Measurements from ENCODE around the gene TSPAN1. TPM values are rescaled to one million over a fixed set of nuclear protein-coding genes. Genes with fewer than 3 reads are reported as not detected.
"Not testable (repeated sequence)": the region's sequence is repeated elsewhere in the genome, so short reads cannot be mapped to it uniquely, and the experiment has no call there.

The TSPAN1 gene
- total RNA-seq, 2 experiments from 2014 or later = not detected

DNA sequence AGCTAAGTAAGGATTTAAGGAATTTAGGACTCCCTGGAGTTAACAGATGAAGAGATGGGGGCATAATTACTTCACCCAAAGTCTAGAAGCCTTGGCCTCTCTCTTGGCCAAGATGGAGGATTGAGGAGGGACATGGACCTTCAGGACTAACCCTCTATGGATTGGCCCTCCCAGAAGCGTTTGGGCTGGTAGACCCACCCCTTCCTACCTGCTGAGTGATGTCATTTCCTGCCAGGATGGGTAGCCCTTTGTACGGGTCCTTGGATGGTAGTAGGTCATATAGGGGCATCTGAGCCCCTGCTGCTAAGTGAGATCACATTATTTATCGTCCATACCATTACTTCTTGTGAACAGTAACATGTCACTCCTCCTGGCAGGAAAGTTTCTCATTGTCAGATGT is 45.9 kb downstream of the TSPAN1 start:
- Mint-ChIP-seq H3K27me3 (peaks cover 8% of the 10 kb centered on the region), H3K4me3 (no peak overlapping the region), H3K9me3 (no peaks in the 10 kb centered on the region), H3K4me1 (peaks cover 2% of the 10 kb centered on the region), H3K36me3 (ENCODE audit: low read depth) (no peaks in the 10 kb centered on the region), H3K27ac (no peak overlapping the region)
- POLR2A ChIA-PET = no interaction called here
- no peak for DNase-seq
- CTCF ChIA-PET = interaction anchor here (1.3 to 1.4 kb wide), 2 partner anchors 18 to 39 kb away, joined by 3 to 4 read pairs; partner anchors contain the start of gene LURAP1

DNA sequence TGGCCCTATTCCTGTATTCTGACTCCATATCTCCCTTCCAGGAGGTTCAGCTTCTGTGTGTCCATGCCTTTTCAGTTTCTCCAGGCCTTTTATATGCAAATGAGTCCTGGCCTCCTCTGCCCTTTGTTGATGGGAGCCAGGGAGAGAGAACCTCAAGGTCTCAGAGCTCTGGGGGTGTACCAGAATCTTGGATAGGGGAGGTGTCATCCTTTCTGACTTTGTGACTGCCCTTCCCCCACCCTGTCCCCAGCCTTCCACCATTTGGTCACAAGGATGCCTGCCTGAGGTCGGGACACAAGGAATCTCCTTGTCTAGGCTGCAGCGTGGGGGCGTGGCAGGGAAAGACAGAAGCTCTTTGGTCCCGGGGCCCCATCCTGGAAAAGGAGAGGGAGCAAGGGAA is 46.9 kb downstream of the TSPAN1 start:
- CTCF ChIA-PET = interaction anchor here (0.5 to 0.8 kb wide), 3 partner anchors 24 to 127 kb away, joined by 3 to 5 read pairs (median 4); no protein-coding TSS in a partner anchor
- no peaks in the 10 kb centered on the region for H3K9me3 Mint-ChIP-seq
- H3K36me3 Mint-ChIP-seq (ENCODE audit: low read depth) = no peaks in the 10 kb centered on the region
- no peak overlapping the region for H3K27ac Mint-ChIP-seq
- POLR2A ChIA-PET = no interaction called here
- no peak overlapping the region for H3K4me3 Mint-ChIP-seq
- DNase-seq = no peak
- peaks cover 2% of the 10 kb centered on the region for H3K4me1 Mint-ChIP-seq
- H3K27me3 Mint-ChIP-seq = peaks cover 4% of the 10 kb centered on the region

DNA sequence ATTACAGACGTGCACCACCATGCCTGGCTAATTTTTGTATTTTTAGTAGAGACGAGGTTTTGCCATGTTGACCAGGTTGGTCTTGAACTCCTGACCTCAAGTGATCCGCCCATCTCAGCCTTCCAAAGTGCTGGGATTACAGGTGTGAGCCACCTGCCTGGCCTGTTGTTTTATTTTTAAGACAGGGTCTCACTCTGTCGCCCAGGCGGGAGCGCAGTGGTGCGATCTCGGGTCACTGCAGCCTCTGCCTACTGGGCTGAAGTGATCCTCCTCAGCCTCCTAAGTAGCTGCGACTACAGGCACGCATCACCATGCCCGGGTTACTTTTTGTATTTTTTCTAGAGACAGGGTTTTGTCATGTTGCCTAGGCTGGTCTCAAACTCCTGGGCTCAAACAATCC is 48.2 kb downstream of the TSPAN1 start:
- not testable (repeated sequence) for H3K4me3 Mint-ChIP-seq; H3K9me3 Mint-ChIP-seq; H3K4me1 Mint-ChIP-seq; H3K27ac Mint-ChIP-seq; H3K36me3 Mint-ChIP-seq (ENCODE audit: low read depth); H3K27me3 Mint-ChIP-seq; DNase-seq
- ChIA-PET POLR2A (interaction anchor here (0.9 to 1.3 kb wide), 2 partner anchors 25 to 537 kb away, joined by 3 read pairs; partner anchors contain the start of gene GPBP1L1), CTCF (interaction anchor here (0.7 to 3.2 kb wide), 30 partner anchors 11 to 505 kb away, joined by 3 to 36 read pairs (median 4); partner anchors contain the start of genes LURAP1, POMGNT1 and RAD54L)

DNA sequence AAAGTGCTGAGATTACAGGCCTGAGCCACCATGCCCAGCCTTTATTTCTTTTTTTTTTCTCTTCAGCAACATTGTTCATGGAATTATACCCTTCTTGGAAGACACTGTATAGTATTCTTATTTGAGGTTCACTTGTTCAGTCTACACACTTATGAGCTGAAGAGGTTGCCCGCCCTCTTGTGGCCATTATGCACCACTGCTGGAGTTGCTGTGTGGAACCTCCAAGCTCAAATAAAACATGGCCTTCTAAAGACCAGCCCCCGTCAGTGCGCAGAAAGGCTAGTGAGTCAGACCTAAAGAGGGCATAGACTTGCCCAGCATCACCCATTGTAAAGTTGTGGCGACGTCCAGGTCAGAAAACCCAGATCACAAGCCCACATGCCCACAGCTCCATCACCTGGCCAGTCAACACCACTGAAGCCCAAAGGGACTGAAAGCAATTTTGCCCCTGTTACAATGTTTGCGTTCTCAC is 48.6 kb downstream of the TSPAN1 start:
- ChIA-PET CTCF (interaction anchor here (0.5 to 3.2 kb wide), 39 partner anchors 11 to 623 kb away, joined by 3 to 36 read pairs (median 4); partner anchors contain the start of genes LURAP1, POMGNT1 and RAD54L), POLR2A (interaction anchor here (0.6 to 1.3 kb wide), 3 partner anchors 25 to 538 kb away, joined by 3 read pairs; partner anchors contain the start of gene GPBP1L1)
- Mint-ChIP-seq H3K27me3 (no peaks in the 10 kb centered on the region), H3K27ac (no peak overlapping the region), H3K4me1 (peaks cover 3% of the 10 kb centered on the region), H3K9me3 (no peaks in the 10 kb centered on the region), H3K4me3 (no peak overlapping the region), H3K36me3 (ENCODE audit: low read depth) (no peaks in the 10 kb centered on the region)
- peak; percentile 70 for DNase-seq

DNA sequence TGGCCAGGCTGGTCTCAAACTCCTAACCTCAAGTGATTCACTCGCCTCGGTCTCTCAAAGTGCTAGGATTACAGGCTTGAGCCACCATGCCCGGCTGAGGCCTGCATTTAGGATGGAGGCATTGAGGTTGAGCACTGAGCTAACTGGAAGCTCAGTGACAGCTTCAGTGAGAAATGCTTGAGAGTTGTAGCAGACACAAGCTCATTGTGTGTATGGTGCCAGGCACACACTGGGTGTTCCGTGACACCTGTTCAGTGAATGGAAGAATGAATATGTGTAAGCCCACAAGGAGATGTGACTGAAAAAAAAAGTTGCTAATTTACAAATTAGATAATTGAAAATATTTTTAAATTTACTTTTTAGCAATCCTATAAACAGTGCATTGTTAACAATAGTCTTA is 50.1 kb downstream of the TSPAN1 start:
- CTCF ChIA-PET = interaction anchor here (0.7 to 3.2 kb wide), 11 partner anchors 9 to 189 kb away, joined by 3 to 36 read pairs (median 12); partner anchors contain the start of genes POMGNT1 and RAD54L
- Mint-ChIP-seq H3K9me3 (no peaks in the 10 kb centered on the region), H3K36me3 (ENCODE audit: low read depth) (no peaks in the 10 kb centered on the region), H3K27ac (no peak overlapping the region), H3K27me3 (no peaks in the 10 kb centered on the region), H3K4me1 (peaks cover 7% of the 10 kb centered on the region), H3K4me3 (no peak overlapping the region)
- POLR2A ChIA-PET = interaction anchor here (1.0 kb wide), 1 partner anchor 22 kb away, joined by 3 read pairs; no protein-coding TSS in a partner anchor
- DNase-seq = no peak

DNA sequence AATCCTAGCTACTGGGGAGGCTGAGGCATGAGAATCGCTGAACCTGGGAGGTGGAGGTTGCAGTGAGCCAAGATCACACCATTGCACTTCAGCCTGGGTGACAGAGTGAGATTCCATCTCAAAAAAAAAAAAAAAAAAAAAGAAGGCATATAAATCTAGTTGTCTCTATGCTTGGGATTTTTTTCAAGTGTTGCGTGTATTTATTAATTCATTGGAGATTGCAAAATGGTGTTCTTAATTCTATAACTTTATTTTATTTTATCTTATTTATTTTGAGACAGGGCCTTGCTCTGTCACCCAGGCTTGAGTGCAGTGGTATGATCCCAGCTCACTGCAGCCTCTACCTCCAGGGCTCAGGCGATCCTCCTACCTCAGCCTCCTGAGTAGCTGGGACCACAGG is 56.3 kb downstream of the TSPAN1 start:
- not testable (repeated sequence) for H3K27ac Mint-ChIP-seq; H3K4me1 Mint-ChIP-seq; H3K36me3 Mint-ChIP-seq (ENCODE audit: low read depth); H3K9me3 Mint-ChIP-seq; H3K27me3 Mint-ChIP-seq; H3K4me3 Mint-ChIP-seq; DNase-seq
- ChIA-PET CTCF (interaction anchor here (1.3 to 6.3 kb wide), 3 partner anchors 7 to 15 kb away, joined by 4 to 36 read pairs (median 10); no protein-coding TSS in a partner anchor), POLR2A (interaction anchor here (0.6 to 1.0 kb wide), 2 partner anchors 13 to 16 kb away, joined by 3 read pairs; partner anchors contain the start of gene RAD54L)

Other genes starting within 250 kb of the TSPAN1 start
- 1 to 10 TPM; 5.0 to 5.2 TPM for gene PIK3R3, start 42.5 kb upstream of the TSPAN1 start, total RNA-seq
- not detected for gene P3R3URF, start 1.4 kb downstream of the TSPAN1 start, total RNA-seq
- 10 to 100 TPM; 27.4 to 28.5 TPM for gene POMGNT1, start 23.3 kb downstream of the TSPAN1 start, total RNA-seq
- gene LURAP1, start 28.2 kb downstream of the TSPAN1 start, total RNA-seq = under 1 TPM; 0.15 to 0.20 TPM
- 10 to 100 TPM; 43.9 to 44.0 TPM for gene RAD54L, start 72.7 kb downstream of the TSPAN1 start, total RNA-seq
- gene LRRC41, start 128.5 kb downstream of the TSPAN1 start, total RNA-seq = 10 to 100 TPM; 40.3 to 41.7 TPM
- gene UQCRH, start 128.6 kb downstream of the TSPAN1 start, total RNA-seq = 100 to 1,000 TPM; 266 to 274 TPM
- gene NSUN4, start 165.7 kb downstream of the TSPAN1 start, total RNA-seq = 10 to 100 TPM; 21.0 to 21.4 TPM
- gene FAAH, start 219.2 kb downstream of the TSPAN1 start, total RNA-seq = 1 to 10 TPM; 4.0 to 4.3 TPM

Data from activated CD4-positive, alpha-beta memory T cell treated with anti-CD3 and anti-CD28 coated beads, Interleukin-2, amount 10 ng/mL, durations not matched to agents 7 days and 5 days (primary cell).